Cardiac fibroblast (primary cell): ENCODE results near the gene TEX101.
A peak's percentile ranks its signal among the peaks of the same experiment; 100 is the strongest.
"Not testable (repeated sequence)": the region's sequence is repeated elsewhere in the genome, so short reads cannot be mapped to it uniquely, and the experiment has no call there.

Experiments used
- DNase-seq, 2 donors: peaks; one replicate each; pipeline versions ENCODE4 v3.0.0 to v3.0.0-alpha.2; 2010; ENCODE audit warnings: low read depth in 2 of 2
- H3K4me3 ChIP-seq, 2 donors: replicated peaks in 1 of 2; 1 replicate in 1 of 2; 2 replicates in 1 of 2; pipeline ENCODE4 v1.5.1; 2011; ENCODE audit warnings: low read depth in 2 of 2, low read length in 2 of 2, mild to moderate bottlenecking in 2 of 2, moderate library complexity in 1 of 2
- TF ChIP-seq, protein P1 (sequence below): IDR thresholded peaks from one replicate; pipeline ENCODE4 v1.5.1; 2011; ENCODE audit warnings: low read depth, mild to moderate bottlenecking, low read length, inconsistent platforms

Gene TEX101, protein sequence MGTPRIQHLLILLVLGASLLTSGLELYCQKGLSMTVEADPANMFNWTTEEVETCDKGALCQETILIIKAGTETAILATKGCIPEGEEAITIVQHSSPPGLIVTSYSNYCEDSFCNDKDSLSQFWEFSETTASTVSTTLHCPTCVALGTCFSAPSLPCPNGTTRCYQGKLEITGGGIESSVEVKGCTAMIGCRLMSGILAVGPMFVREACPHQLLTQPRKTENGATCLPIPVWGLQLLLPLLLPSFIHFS

GRCh38 chr19:43414554-43414953, at the start of gene TEX101:
Gene TEX101, plus strand, starts transcription at chr19:43414890. Its CDS starts 1,030 bp downstream, at chr19:43415920.
- TF ChIP-seq, protein P1, sequence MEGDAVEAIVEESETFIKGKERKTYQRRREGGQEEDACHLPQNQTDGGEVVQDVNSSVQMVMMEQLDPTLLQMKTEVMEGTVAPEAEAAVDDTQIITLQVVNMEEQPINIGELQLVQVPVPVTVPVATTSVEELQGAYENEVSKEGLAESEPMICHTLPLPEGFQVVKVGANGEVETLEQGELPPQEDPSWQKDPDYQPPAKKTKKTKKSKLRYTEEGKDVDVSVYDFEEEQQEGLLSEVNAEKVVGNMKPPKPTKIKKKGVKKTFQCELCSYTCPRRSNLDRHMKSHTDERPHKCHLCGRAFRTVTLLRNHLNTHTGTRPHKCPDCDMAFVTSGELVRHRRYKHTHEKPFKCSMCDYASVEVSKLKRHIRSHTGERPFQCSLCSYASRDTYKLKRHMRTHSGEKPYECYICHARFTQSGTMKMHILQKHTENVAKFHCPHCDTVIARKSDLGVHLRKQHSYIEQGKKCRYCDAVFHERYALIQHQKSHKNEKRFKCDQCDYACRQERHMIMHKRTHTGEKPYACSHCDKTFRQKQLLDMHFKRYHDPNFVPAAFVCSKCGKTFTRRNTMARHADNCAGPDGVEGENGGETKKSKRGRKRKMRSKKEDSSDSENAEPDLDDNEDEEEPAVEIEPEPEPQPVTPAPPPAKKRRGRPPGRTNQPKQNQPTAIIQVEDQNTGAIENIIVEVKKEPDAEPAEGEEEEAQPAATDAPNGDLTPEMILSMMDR = no peak
- no peak within 1 kb of the TSS for H3K4me3 ChIP-seq
- DNase-seq = no peak

DNA sequence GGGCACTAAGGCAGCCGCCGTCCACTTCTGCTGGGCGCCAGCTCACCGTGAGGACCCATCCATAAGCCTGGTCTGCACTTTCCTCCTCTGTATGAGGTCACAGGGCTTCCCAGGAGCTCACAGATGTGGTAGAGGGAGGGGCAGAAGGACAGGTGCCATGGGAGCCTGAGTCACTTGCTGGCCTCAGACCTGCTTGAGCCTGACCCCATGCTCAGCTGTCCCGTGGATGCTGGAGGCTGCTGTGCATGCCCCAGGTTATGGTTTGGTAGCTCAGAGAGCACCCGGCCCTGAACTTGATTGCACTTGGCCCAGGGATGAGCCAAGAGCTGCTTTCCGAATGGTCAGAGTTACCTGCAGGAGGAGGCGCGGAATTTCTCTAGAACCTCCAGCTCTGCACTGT, 49.0 kb upstream of the TEX101 start:
- not testable (repeated sequence) for H3K4me3 ChIP-seq, DNase-seq

DNA sequence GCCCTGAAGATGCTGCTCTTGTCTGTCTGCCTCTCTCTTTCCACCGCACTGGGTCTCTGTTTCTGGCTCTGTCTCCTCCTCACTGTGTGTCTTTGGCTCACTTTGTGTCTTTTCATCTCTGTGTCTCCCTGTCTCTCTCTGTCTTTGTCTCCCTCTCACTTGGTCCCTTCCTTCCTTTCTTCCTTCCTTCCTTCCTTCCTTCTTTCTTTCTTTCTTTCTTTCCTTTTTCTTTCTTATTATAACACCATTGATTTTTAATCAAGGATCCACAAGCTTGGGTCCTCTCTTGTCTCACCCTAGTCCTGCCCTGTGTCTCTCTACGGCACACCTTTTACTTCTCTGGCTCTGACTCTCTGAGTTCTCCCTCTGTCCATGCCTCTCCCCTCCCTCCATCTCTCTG, 46.9 kb upstream of the TEX101 start:
- no peak overlapping the region for H3K4me3 ChIP-seq
- DNase-seq = no peak
- TF ChIP-seq, protein P1 = no peak

DNA sequence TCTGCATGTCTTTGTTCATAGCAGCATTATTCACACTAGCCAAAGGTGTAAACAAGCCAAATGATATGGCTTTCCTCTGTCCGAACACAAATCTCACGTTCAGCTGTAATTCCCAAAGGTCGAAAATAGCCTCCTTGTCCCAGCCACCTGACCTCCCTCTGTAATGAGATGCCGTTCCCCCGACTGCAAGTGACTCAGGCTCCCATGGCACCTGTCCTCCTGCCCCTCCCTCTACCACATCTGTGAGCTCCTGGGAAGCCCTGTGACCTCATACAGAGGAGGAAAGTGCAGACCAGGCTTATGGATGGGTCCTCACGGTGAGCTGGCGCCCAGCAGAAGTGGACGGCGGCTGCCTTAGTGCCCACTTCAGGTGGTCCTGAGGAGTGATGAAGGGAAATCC, 45.8 kb upstream of the TEX101 start:
- DNase-seq, H3K4me3 ChIP-seq: not testable (repeated sequence)

GRCh38 chr19:43371909-43372308, 42.8 kb upstream of the TEX101 start:
- H3K4me3 ChIP-seq = no peak overlapping the region
- DNase-seq = no peak
- TF ChIP-seq, protein P1 = no peak

DNA sequence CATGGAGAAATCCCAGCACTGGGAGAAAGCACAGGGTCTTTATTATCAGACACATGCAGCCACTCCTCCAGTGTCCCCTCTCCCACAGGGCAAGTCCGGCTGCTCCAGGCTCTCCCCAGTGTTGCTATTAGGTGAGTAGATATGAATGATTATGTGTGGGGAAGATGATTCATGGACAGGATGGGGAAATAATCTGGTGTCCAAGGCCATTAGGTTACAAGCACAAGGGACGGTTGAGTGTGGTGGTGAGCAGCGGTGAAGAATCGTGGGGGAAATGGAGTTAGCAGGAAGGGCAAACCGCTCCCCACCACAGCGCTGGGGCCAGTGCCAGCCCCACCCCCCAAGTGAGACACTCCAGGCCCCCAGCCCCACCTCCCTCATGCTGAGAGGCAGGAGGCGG, 42.2 kb upstream of the TEX101 start:
- TF ChIP-seq, protein P1 = no peak
- no peak overlapping the region for H3K4me3 ChIP-seq
- peak in 1 of 2 donors; percentile 17 for DNase-seq

GRCh38 chr19:43377624-43378023, 37.1 kb upstream of the TEX101 start:
- H3K4me3 ChIP-seq, DNase-seq: not testable (repeated sequence)

- no peak for DNase-seq
- TF ChIP-seq, protein P1 = no peak
- no peak overlapping the region for H3K4me3 ChIP-seq
These were observed 34.7 kb upstream of the TEX101 start for GRCh38 chr19:43380008-43380407.
